CD4-positive, alpha-beta T cell treated with Interleukin-17A for 1 hour (primary cell): Measurements from ENCODE around the gene MCF2.
A peak's percentile ranks its signal among the peaks of the same experiment; 100 is the strongest.
"Not testable (repeated sequence)": the region's sequence is repeated elsewhere in the genome, so short reads cannot be mapped to it uniquely, and the experiment has no call there.

Source experiments
- DNase-seq: peaks from one replicate; pipeline ENCODE4 v3.0.0-alpha.2; 2020

The MCF2 gene, protein sequence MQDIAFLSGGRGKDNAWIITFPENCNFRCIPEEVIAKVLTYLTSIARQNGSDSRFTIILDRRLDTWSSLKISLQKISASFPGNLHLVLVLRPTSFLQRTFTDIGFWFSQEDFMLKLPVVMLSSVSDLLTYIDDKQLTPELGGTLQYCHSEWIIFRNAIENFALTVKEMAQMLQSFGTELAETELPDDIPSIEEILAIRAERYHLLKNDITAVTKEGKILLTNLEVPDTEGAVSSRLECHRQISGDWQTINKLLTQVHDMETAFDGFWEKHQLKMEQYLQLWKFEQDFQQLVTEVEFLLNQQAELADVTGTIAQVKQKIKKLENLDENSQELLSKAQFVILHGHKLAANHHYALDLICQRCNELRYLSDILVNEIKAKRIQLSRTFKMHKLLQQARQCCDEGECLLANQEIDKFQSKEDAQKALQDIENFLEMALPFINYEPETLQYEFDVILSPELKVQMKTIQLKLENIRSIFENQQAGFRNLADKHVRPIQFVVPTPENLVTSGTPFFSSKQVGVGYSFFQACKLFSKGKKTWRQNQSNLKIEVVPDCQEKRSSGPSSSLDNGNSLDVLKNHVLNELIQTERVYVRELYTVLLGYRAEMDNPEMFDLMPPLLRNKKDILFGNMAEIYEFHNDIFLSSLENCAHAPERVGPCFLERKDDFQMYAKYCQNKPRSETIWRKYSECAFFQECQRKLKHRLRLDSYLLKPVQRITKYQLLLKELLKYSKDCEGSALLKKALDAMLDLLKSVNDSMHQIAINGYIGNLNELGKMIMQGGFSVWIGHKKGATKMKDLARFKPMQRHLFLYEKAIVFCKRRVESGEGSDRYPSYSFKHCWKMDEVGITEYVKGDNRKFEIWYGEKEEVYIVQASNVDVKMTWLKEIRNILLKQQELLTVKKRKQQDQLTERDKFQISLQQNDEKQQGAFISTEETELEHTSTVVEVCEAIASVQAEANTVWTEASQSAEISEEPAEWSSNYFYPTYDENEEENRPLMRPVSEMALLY

DNA sequence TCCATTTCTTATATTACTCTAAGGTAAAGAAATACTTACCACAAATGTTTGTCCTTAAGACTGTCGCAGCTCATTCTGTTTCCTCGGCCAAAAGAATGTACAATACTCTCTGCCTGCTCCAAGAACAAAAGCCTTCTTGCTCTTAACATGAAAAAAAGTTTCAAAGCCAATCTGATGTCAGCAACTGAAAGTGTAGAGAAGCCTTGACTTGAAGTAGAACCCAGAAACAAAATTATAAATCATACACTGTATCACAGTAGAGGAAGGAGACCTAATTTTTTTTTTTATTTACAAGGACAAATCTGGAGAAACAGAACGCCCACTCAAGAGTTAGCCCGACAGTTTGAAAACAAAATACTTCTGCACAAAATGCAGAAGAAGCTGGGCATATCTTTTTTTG, at the start of gene MCF2:
Gene MCF2 (minus strand): TSS at position 101 of the 400 bp plus-strand sequence. CDS start 56,423 bp downstream, outside the sequence.
- DNase-seq = no peak

- no peak for DNase-seq
These were observed 43.1 kb upstream of the MCF2 start for GRCh38 chrX:139751053-139751452.

- no peak for DNase-seq
These were observed 42.4 kb upstream of the MCF2 start for GRCh38 chrX:139750390-139750789.

- peak; percentile 32 for DNase-seq
These were observed 31.2 kb upstream of the MCF2 start for GRCh38 chrX:139739138-139739537.

- DNase-seq = peak; percentile 0
These were observed 30.6 kb upstream of the MCF2 start for GRCh38 chrX:139738581-139738980.

GRCh38 chrX:139736151-139736550, 28.2 kb upstream of the MCF2 start:
- no peak for DNase-seq

DNA sequence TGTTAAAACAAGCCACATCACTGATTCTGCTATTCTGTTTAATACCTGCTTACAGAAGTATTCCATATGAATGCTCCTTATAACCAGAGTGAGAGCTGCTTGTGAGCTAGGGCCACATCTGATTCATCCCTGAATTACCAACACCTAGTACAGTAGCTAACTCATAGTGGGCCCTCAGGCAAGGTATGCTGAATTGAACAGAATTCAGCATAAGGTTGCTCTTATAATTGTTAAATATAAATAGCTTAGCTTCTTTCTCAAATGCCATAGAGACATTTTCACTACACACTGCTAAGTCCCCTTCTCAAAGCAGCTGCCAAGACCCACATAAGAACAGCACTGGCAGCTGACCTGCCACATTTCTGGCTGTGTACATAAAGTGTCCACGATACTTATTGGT, 27.0 kb upstream of the MCF2 start:
- no peak for DNase-seq

GRCh38 chrX:139725720-139726119, 17.8 kb upstream of the MCF2 start:
- no peak for DNase-seq

DNA sequence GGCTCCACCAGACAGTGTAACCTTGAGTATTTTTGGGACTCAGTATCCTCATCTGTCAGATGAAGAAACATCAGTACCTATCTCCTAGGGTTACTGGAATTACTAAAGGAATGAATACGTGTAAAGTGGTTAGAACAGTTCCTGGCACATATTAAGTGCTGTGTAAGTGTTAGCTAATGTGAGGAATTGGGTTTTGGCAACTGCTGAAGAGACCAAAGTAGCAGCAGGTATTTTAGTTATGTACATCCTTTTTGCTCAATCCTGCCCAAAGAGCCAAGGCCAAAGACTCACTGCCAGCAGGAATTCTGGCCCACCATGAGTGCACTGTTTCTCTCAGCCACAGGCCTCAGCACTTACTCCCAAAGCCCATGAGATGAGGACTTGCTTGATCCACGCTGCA, 16.7 kb upstream of the MCF2 start:
- no peak for DNase-seq

DNA sequence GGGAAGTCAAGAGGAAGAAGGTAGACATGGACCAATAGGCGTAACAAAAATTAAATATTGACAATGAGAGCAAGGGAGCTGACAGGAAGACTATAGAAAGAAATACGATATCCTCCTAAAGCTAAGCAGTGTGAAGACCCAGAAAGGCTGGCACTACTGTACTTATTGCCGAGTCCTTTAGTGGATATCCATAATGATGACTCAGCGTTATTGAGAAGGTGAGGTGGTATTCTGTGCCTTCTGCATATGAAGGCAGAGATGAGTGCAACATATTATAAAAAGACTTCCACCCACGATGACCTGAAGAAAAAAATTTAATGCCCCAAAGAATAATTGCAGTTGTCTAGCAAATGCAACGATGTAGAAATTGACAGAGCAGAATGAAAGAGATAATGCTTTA, 13.0 kb upstream of the MCF2 start:
- no peak for DNase-seq

GRCh38 chrX:139720136-139720535, 12.2 kb upstream of the MCF2 start:
- DNase-seq = no peak

DNA sequence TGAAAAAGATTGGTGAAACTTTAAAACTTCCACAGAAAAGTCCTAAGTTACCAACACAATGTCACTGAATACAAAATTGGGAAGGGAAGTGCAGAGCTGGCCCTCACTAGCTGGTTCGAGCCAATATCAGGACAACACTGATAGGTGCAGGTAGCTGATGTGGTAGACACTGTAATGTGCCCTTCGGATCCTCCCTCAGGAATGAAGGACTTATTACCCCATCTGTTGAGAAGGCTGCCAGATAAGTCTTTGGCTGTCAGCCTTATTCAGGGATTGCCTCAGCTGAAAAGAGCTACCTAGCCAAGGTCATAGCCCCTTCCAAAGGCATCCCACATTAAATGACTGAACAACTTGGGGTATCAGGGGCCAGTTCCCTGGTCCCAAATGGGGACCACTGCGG, 5.3 kb downstream of the MCF2 start:
- no peak for DNase-seq

GRCh38 chrX:139692908-139693307, 15.1 kb downstream of the MCF2 start:
- no peak for DNase-seq

DNA sequence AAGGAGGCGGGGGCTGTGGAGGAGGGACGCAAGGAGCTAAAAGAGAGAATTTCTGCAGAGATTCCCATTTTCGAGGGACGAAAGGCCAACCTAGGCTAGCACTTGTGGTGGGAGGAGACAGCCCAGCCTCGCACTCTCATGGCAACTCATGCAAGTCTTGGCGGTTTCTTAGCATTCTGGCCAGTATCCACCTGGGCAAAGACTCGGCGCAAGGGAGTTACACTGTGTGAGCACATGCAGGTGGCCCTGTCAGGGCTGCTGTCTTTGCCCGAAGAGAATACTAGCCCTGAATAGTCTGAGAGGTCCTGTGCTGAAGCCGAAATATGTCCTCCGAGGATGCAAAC, 15.5 kb downstream of the MCF2 start:
- no peak for DNase-seq

- DNase-seq = no peak
These were observed 16.0 kb downstream of the MCF2 start for GRCh38 chrX:139691843-139692505.

DNA sequence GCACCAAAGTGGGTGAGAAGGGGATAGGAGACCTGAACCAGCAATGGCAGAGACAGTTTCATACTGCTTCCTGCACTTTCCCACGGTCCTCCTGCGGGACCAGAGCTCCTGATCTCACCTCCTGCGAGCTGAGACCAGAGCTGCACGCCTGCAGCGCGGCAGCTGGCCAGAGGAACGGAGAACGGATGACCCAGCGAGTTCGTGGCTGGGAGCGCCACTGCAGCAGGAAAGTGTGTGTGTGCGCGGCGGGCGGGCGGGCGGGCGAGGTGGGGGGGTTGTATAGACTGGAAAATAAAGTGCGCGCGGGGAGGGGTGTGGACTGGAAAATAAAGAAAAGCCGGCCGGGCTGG, 16.5 kb downstream of the MCF2 start:
- DNase-seq = no peak

DNA sequence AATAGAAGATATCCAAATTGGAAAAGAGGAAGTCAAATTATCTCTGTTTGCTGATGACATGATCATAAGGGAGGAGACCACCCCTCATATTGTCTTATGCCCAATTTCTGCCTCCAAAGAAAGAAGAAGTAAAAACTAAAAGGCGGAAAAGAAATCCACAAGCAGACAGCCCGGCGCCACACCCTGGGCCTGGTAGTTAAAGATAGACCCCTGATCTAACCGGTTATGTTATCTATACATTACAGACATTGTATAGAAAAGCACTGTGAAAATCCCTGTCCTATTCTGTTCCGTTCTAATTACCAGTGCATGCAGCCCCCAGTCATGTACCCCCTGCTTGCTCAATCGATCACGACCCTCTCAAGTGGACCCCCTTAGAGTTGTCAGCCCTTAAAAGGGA, 22.8 kb downstream of the MCF2 start:
- not testable (repeated sequence) for DNase-seq

- no peak for DNase-seq
These were observed 27.6 kb downstream of the MCF2 start for GRCh38 chrX:139680356-139680755.

- DNase-seq = no peak
These were observed 60.4 kb downstream of the MCF2 start for GRCh38 chrX:139647597-139647996.

DNA sequence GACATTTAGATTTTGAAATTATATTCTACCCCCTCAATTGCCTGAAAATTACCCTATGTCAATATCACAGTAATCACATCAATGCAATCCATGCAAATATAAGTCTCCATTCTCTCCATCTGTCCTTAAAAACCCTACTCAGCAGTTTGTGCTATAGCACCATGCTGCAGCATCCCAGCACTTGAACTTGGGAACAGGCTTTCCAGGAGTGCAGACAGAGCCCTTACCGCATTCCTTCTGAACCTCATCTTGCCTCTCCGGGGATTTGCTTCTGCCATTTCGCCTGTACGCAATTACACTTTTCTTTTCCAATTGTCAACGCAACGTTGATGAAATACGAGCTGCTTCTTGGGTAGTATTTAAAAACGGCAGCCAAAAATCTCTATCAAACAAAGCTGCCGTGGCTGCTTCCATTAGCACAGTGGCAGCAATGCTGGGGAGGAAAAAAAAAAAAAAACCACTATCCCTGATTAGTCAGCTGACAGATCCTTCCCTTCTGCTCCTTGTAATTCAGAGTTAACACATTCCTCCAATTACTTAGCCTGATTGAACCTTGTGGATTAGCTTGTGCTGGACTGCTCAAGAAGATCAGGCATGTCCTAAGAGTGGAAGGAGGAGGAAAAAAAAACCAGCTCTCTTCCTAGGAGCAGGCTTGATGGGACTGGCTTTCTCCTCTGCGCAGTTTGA, 65.6 kb downstream of the MCF2 start:
- no peak for DNase-seq

- DNase-seq = no peak
These were observed 67.7 kb downstream of the MCF2 start for GRCh38 chrX:139640259-139640658.

- DNase-seq = no peak
These were observed 68.7 kb downstream of the MCF2 start for GRCh38 chrX:139639253-139639652.

DNA sequence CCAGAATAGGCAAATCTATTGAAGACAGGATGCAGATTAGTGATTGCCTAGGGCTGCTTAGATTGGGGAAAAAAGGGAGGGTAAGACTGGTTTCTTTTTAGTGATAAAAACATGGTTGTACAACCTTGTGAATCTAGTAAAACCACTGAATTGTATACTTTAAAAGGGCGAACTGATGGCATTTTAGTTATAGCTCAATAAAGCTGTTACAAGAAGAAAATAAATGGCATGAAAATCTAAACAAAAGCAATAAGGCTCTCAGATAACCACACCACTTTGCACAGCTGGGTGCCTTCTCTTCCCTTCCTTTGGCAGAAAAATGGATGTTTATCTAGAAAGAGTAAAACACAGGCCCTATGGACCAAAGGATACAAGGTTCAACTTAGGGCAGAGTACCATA, 107.9 kb downstream of the MCF2 start:
- DNase-seq = no peak
